Epithelial cell of esophagus (primary cell): ENCODE data around the gene TRMT10B.

ENCODE experiments used
- DNase-seq: peaks from one replicate; pipeline ENCODE4 v3.0.0; 2010; ENCODE audit warnings: low read depth
- H3K4me3 ChIP-seq: 2 replicates; pipeline ENCODE4 v1.5.1; 2011; ENCODE audit warnings: mild to moderate bottlenecking, low read length, control low read depth
- CTCF ChIP-seq: IDR thresholded peaks from 2 replicates; pipeline ENCODE4 v1.5.1; 2011; ENCODE audit warnings: low read depth, mild to moderate bottlenecking, low read length, control low read depth, inconsistent platforms; ENCODE audit not compliant: insufficient read depth; ENCODE audit errors: missing control alignments

Gene TRMT10B

DNA sequence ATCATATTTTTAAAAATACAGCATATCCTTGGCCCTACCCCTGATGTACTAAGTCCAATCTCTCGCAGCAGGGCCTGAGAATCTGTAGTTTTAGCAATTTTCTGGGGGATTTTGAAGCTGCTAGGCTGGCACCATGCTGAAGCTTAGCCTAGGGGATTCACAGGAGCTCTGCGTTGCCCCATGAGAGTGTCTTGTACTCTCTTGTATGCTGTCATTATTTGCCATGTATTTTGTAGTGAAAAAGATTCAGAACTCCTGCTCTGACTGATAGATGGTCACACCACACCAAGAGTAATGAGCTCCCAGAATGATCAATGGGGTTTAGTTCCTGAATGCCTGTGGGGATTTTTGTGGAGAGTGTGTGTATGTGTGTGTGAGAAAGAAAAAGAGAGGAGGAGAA, 20.7 kb upstream of the TRMT10B start:
- no peak overlapping the region for H3K4me3 ChIP-seq
- DNase-seq: no peak
- no peak for TF ChIP-seq CTCF

DNA sequence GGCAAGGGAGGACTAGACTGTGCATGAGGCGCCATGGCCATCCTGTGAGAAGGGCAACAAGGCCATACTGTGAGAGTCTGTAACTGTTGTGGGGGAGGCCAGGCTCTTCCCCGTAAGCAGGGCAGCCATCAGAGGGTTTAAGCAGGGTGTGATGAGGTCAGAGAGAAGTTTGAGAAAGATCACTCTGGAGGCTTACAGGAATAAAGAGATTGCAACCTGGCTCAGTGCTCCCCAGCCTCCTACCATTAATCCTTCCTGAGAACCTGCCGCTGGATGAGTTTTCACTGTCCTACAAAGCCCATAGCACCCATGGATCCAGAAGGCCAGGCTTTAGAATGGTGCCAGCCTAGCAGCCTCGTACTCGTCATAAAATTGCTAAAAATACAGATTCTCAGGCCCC, 14.4 kb upstream of the TRMT10B start:
- TF ChIP-seq CTCF: no peak
- DNase-seq: no peak
- H3K4me3 ChIP-seq: no peak overlapping the region

- TF ChIP-seq CTCF: no peak
These were observed 13.5 kb upstream of the TRMT10B start for GRCh38 chr9:37740128-37740527.

DNA sequence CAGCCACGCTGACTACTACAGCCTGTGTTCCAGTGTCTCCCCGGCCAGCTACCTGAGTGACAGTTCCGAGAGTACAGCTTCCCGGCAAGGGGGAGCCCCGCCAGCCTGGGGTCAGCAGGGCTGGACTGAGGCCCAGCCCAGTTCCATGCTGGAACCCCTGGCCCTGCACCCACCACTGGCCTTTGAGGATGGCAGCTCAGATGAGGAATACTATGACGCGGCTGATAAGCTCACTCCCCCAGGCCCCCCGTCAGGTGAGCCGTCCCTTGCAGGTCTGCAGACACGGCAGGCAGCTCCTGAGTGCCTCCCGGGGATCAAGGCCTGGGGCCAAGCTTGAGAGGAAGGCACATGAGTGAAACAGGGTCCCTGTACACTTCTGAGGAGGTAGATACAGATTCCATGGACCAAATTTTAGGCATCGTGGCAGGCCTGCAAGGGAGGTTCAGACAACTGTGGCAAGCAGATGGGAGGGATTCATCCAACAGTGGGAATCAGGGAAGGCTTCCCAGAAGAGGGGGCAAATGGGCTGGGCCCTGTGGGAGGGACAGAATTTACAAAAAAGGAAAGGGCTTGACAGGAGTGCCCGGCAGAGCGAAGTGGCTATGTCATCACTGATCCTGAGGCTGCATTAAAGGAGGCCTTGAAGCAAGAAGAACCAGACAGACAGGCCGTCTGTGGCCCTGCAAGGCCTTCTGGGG, 12.8 kb upstream of the TRMT10B start:
- DNase-seq: no peak
- no peak for TF ChIP-seq CTCF
- H3K4me3 ChIP-seq: no peak overlapping the region

More at GRCh38 chr9:37740128-37740527, 13.5 kb upstream of the TRMT10B start:
- no peak overlapping the region for H3K4me3 ChIP-seq
- no peak for DNase-seq

GRCh38 chr9:37745970-37746369, 7.6 kb upstream of the TRMT10B start:
- H3K4me3 ChIP-seq: no peak overlapping the region
- TF ChIP-seq CTCF: no peak
- DNase-seq: no peak

- no peak for DNase-seq
- no peak overlapping the region for H3K4me3 ChIP-seq
- no peak for TF ChIP-seq CTCF
These were observed 6.9 kb upstream of the TRMT10B start for GRCh38 chr9:37746448-37747270.

- H3K4me3 ChIP-seq: no peak overlapping the region
- TF ChIP-seq CTCF: peak; percentile 99
- DNase-seq: peak; percentile 74
These were observed 6.3 kb upstream of the TRMT10B start for GRCh38 chr9:37747271-37747753.
